ENCODE data around the gene CERS4. TPM values are rescaled to one million over a fixed set of nuclear protein-coding genes. Genes with fewer than 3 reads are reported as not detected.

Gene CERS4
- total RNA-seq, 1 experiment from 2014 or later: 11.6 TPM

GRCh38 chr19:8212916-8213315, 3.7 kb downstream of the CERS4 start:
- POLR2A ChIA-PET: no interaction called here
- no peaks in the 10 kb centered on the region for H3K36me3 ChIP-seq (ENCODE audit: control insufficient read depth, insufficient read depth, low read length)
- no peak overlapping the region for H3K27ac ChIP-seq (ENCODE audit: low read length)
- ATAC-seq: no peak
- in situ Hi-C loops (cut with HindIII; ENCODE audit: low pct_unique_long_range_greater_than_20kb, low sequenced_read_pairs): no loop called here
- no peak for TF ChIP-seq TCF7L2 (IDR thresholded peaks at IDR 0.05; ENCODE audit: low read depth, low read length)
- TF ChIP-seq POLR2AphosphoS5 (IDR thresholded peaks at IDR 0.05; ENCODE audit: low read depth, low read length): no peak
- TF ChIP-seq CTCF (IDR thresholded peaks at IDR 0.05): no peak
- TF ChIP-seq REST (IDR thresholded peaks at IDR 0.05; ENCODE audit: insufficient read depth in 1 of 2, low read depth in 2 of 2, low read length in 1 of 2): no peak
- H3K9me3 ChIP-seq (ENCODE audit: control insufficient read depth, insufficient read depth, low read depth, low read length): no peaks in the 10 kb centered on the region
- no peak for DNase-seq (ENCODE audit: low read depth, low spot score)
- H3K4me1 ChIP-seq (ENCODE audit: control insufficient read depth, insufficient read depth, low read length): peaks cover 4% of the 10 kb centered on the region; the same call in 1 of the 2 replicates
- no TSS peak for BruUV-seq (replicated peaks)
- intact Hi-C loops (cut with micrococcal nuclease; ENCODE audit: unreplicated experiment): no loop called here
- no peaks in the 10 kb centered on the region for H3K27me3 ChIP-seq (ENCODE audit: control insufficient read depth, insufficient read depth, low read length)
- no peak overlapping the region for H3K4me3 ChIP-seq (ENCODE audit: low read depth in 2 of 2, low read length in 2 of 2)
- CTCF ChIA-PET: no interaction called here

GRCh38 chr19:8213827-8214672, 4.9 kb downstream of the CERS4 start:
- ATAC-seq (no peak), DNase-seq (ENCODE audit: low read depth, low spot score) (no peak)
- ChIA-PET CTCF (no interaction called here), POLR2A (no interaction called here)
- Histone ChIP-seq H3K27ac (ENCODE audit: low read length) (no peak overlapping the region), H3K4me3 (ENCODE audit: low read depth in 2 of 2, low read length in 2 of 2) (no peak overlapping the region), H3K27me3 (ENCODE audit: control insufficient read depth, insufficient read depth, low read length) (no peaks in the 10 kb centered on the region), H3K4me1 (ENCODE audit: control insufficient read depth, insufficient read depth, low read length) (no peaks in the 10 kb centered on the region), H3K36me3 (ENCODE audit: control insufficient read depth, insufficient read depth, low read length) (no peaks in the 10 kb centered on the region), H3K9me3 (ENCODE audit: control insufficient read depth, insufficient read depth, low read depth, low read length) (no peaks in the 10 kb centered on the region)
- TF ChIP-seq TCF7L2 (IDR thresholded peaks at IDR 0.05; ENCODE audit: low read depth, low read length) (no peak), SIN3A (IDR thresholded peaks at IDR 0.05; ENCODE audit: borderline replicate concordance, insufficient read depth, low read depth, low read length) (no peak), CTCF (IDR thresholded peaks at IDR 0.05) (no peak), POLR2AphosphoS5 (IDR thresholded peaks at IDR 0.05; ENCODE audit: low read depth, low read length) (no peak), REST (IDR thresholded peaks at IDR 0.05; ENCODE audit: insufficient read depth in 1 of 2, low read depth in 2 of 2, low read length in 1 of 2) (no peak)
- BruUV-seq (replicated peaks): no TSS peak
- in situ Hi-C loops (cut with HindIII; ENCODE audit: low pct_unique_long_range_greater_than_20kb, low sequenced_read_pairs) (no loop called here), intact Hi-C loops (cut with micrococcal nuclease; ENCODE audit: unreplicated experiment) (no loop called here)
